H1 (cell line): Measurements from ENCODE around the gene ARMC10. TPM values are rescaled to one million over a fixed set of nuclear protein-coding genes. Genes with fewer than 3 reads are reported as not detected.

ENCODE experiments used
- CTCF ChIA-PET: fragments of 300-600 bp; sonication (Branson Sonifier 250); formaldehyde crosslinking; loops from one replicate; lab custom pipeline; 2021; ENCODE audit not compliant: partially characterized antibody; lab: Charles Lee
- POLR2A ChIA-PET: fragments of 300-600 bp; sonication (Branson Sonifier 250); formaldehyde crosslinking; loops from one replicate; lab custom pipeline; 2021; ENCODE audit warnings: inconsistent platforms; ENCODE audit not compliant: partially characterized antibody; lab: Charles Lee
- DNase-seq, 2 experiments: peaks; one replicate each; pipeline versions ENCODE4 v3.0.0 to v3.0.0-alpha.2; 2010 to 2022; ENCODE audit warnings: low spot score in 2 of 2, low read depth in 1 of 2, mixed read lengths in 1 of 2
- FAIRE-seq: peaks from 2 replicates; lab custom pipeline; 2011; peaks lifted over from hg19 to GRCh38; lab: Jason Lieb, UNC
- H2AFZ ChIP-seq: 2 replicates; pipeline ENCODE4 v1.8.1; 2012; ENCODE audit warnings: low read length, inconsistent platforms
- H2AK5ac ChIP-seq: 2 replicates; pipeline ENCODE4 v1.6.1; 2013; ENCODE audit warnings: low read depth, low read length
- H2BK120ac ChIP-seq: replicated peaks from 2 replicates; pipeline ENCODE3; 2013; ENCODE audit warnings: low read depth, low read length, inconsistent platforms
- H2BK12ac ChIP-seq: 2 replicates; pipeline ENCODE4 v1.6.1; 2013; ENCODE audit warnings: low read depth, low read length
- H2BK15ac ChIP-seq: 2 replicates; pipeline ENCODE4 v1.6.1; 2013; ENCODE audit warnings: low read length
- H2BK20ac ChIP-seq: 2 replicates; pipeline ENCODE4 v1.6.1; 2013; ENCODE audit warnings: low read length
- H2BK5ac ChIP-seq: 2 replicates; pipeline ENCODE4 v1.6.1; 2013; ENCODE audit warnings: low read depth, low read length
- H3K14ac ChIP-seq: 2 replicates; pipeline ENCODE4 v1.6.1; 2013; ENCODE audit warnings: inconsistent platforms; ENCODE audit not compliant: insufficient read length
- H3K18ac ChIP-seq: 2 replicates; pipeline ENCODE4 v1.6.1; 2013; ENCODE audit warnings: low read length; ENCODE audit errors: extremely low read depth
- H3K23ac ChIP-seq: 2 replicates; pipeline ENCODE4 v1.6.1; 2013; ENCODE audit warnings: inconsistent platforms; ENCODE audit not compliant: insufficient read length
- H3K23me2 ChIP-seq: 2 replicates; pipeline ENCODE4 v1.6.1; 2013; ENCODE audit warnings: low read depth, low read length
- H3K27ac ChIP-seq: 2 replicates; pipeline ENCODE4 v1.6.1; 2011; ENCODE audit warnings: low read depth, low read length, inconsistent platforms
- H3K27me3 ChIP-seq, 4 experiments: replicated peaks in 1 of 4; 1 replicate in 1 of 4; 2 replicates in 3 of 4; pipeline versions ENCODE4 v1.6.1 to v1.8.1; 2011 to 2013; ENCODE audit warnings: low read length in 3 of 4, mild to moderate bottlenecking in 3 of 4, inconsistent platforms in 2 of 4, mixed read lengths in 2 of 4, moderate library complexity in 1 of 4; ENCODE audit not compliant: control insufficient read depth in 3 of 4, insufficient read depth in 3 of 4; ENCODE audit errors: extremely low read depth in 1 of 4
- H3K36me3 ChIP-seq, 4 experiments: 2 replicates each; pipeline versions ENCODE4 v1.6.1 to v1.8.1; 2011 to 2013; ENCODE audit warnings: mild to moderate bottlenecking in 4 of 4, low read length in 3 of 4, moderate library complexity in 2 of 4, control low read depth in 1 of 4, inconsistent platforms in 1 of 4; ENCODE audit not compliant: insufficient read depth in 4 of 4, control insufficient read depth in 2 of 4
- H3K4ac ChIP-seq: replicated peaks from 2 replicates; pipeline ENCODE3; 2013; ENCODE audit warnings: low read length, low read depth, mixed read lengths, inconsistent platforms; ENCODE audit not compliant: insufficient read length
- H3K4me1 ChIP-seq, 4 experiments: replicated peaks in 1 of 4; 1 replicate in 1 of 4; 2 replicates in 3 of 4; pipeline versions ENCODE4 v1.6.1 to v1.8.1; 2011 to 2013; ENCODE audit warnings: low read length in 3 of 4, inconsistent platforms in 2 of 4, mixed read lengths in 1 of 4; ENCODE audit not compliant: insufficient read depth in 4 of 4, control insufficient read depth in 3 of 4
- H3K4me2 ChIP-seq, 2 experiments: 2 replicates each; pipeline versions ENCODE4 v1.6.1 to v1.8.1; 2011 to 2013; ENCODE audit warnings: low read depth in 2 of 2, low read length in 2 of 2, control low read depth in 1 of 2, inconsistent platforms in 1 of 2, mild to moderate bottlenecking in 1 of 2; ENCODE audit not compliant: insufficient read depth in 1 of 2
- H3K4me3 ChIP-seq, 4 experiments: fragments of 200-600, 300-600 bp in 1 of 4; sonication (generic), shearing (Covaris generic), sonication (Bioruptor Twin) in 1 of 4; 2 replicates each; pipeline versions ENCODE4 v1.5.1 to v1.8.1; 2011 to 2016; ENCODE audit warnings: low read length in 4 of 4, low read depth in 3 of 4, control low read depth in 2 of 4, inconsistent platforms in 2 of 4, mild to moderate bottlenecking in 2 of 4, mixed read lengths in 1 of 4, moderate library complexity in 1 of 4; ENCODE audit not compliant: insufficient read depth in 2 of 4; ENCODE audit errors: extremely low read depth in 1 of 4
- H3K56ac ChIP-seq: replicated peaks from 2 replicates; pipeline ENCODE3; 2013; ENCODE audit warnings: low read depth, mild to moderate bottlenecking, mixed read lengths, low read length, inconsistent platforms; ENCODE audit not compliant: insufficient read length
- H3K79me1 ChIP-seq: 2 replicates; pipeline ENCODE4 v1.6.1; 2013; ENCODE audit warnings: low read depth, low read length, control low read depth
- H3K79me2 ChIP-seq, 2 experiments: 2 replicates each; pipeline versions ENCODE4 v1.6.1 to v1.8.1; 2012 to 2013; ENCODE audit warnings: low read length in 2 of 2, mild to moderate bottlenecking in 2 of 2, inconsistent platforms in 1 of 2; ENCODE audit not compliant: insufficient read depth in 2 of 2, control insufficient read depth in 1 of 2
- H3K9ac ChIP-seq, 4 experiments: replicated peaks in 1 of 4; 1 replicate in 1 of 4; 2 replicates in 3 of 4; pipeline versions ENCODE4 v1.6.1 to v1.8.1; 2011 to 2013; ENCODE audit warnings: low read depth in 3 of 4, low read length in 3 of 4, control low read depth in 2 of 4, mild to moderate bottlenecking in 2 of 4, moderate library complexity in 2 of 4, inconsistent platforms in 1 of 4; ENCODE audit errors: extremely low read depth in 1 of 4
- H3K9me3 ChIP-seq, 2 experiments: 2 replicates each; pipeline versions ENCODE4 v1.6.1 to v1.8.1; 2012 to 2013; ENCODE audit warnings: mild to moderate bottlenecking in 2 of 2, moderate library complexity in 2 of 2, control low read depth in 1 of 2, inconsistent platforms in 1 of 2, low read depth in 1 of 2, low read length in 1 of 2, mixed read lengths in 1 of 2; ENCODE audit not compliant: insufficient read depth in 2 of 2
- H4K20me1 ChIP-seq, 2 experiments: replicated peaks in 1 of 2; 2 replicates each; pipeline versions ENCODE3 to v1.8.1; 2011 to 2013; ENCODE audit warnings: inconsistent platforms in 2 of 2, low read length in 2 of 2, mild to moderate bottlenecking in 1 of 2; ENCODE audit not compliant: insufficient read depth in 2 of 2, control insufficient read depth in 1 of 2
- H4K5ac ChIP-seq: 2 replicates; pipeline ENCODE4 v1.6.1; 2013; ENCODE audit warnings: low read length, low read depth, mixed read lengths, inconsistent platforms; ENCODE audit not compliant: insufficient read length
- H4K8ac ChIP-seq: 2 replicates; pipeline ENCODE4 v1.8.0; 2013; ENCODE audit warnings: mild to moderate bottlenecking, moderate library complexity, low read length, inconsistent platforms; ENCODE audit not compliant: insufficient read depth; ENCODE audit errors: extremely low read depth
- H4K91ac ChIP-seq: replicated peaks from 2 replicates; pipeline ENCODE3; 2013; ENCODE audit warnings: low read length, mixed read lengths, inconsistent platforms; ENCODE audit not compliant: insufficient read length
- ASH2L ChIP-seq: fragments of 200-600, 300-600 bp; sonication (generic); IDR thresholded peaks from one replicate; pipeline ENCODE4 v1.7.1; 2017; ENCODE audit warnings: low read length
- BACH1 ChIP-seq: IDR thresholded peaks from 2 replicates; pipeline ENCODE4 v1.6.1; 2012; ENCODE audit warnings: low read length, improper control_type of control experiment
- BRCA1 ChIP-seq: IDR thresholded peaks from 2 replicates; pipeline ENCODE4 v1.6.1; 2012; ENCODE audit warnings: low read depth, low read length, improper control_type of control experiment
- CBX8 ChIP-seq: fragments of 300-800, 300-1000 bp; sonication (generic); IDR thresholded peaks from 2 replicates; pipeline ENCODE4 v1.7.1; 2016; ENCODE audit warnings: low read depth, low read length, borderline replicate concordance
- CEBPB ChIP-seq: IDR thresholded peaks from 2 replicates; pipeline ENCODE4 v1.6.1; 2012; ENCODE audit warnings: low read depth, low read length
- EP300 ChIP-seq, 2 experiments: IDR thresholded peaks; 1 replicate in 1 of 2; 2 replicates in 1 of 2; pipeline ENCODE4 v1.6.1; 2011 to 2012; ENCODE audit warnings: low read depth in 2 of 2, low read length in 2 of 2, mild to moderate bottlenecking in 2 of 2, borderline replicate concordance in 1 of 2, inconsistent platforms in 1 of 2, moderate library complexity in 1 of 2
- HDAC6 ChIP-seq: IDR thresholded peaks from one replicate; pipeline ENCODE4 v1.7.1; 2012; ENCODE audit warnings: low read depth, mild to moderate bottlenecking, inconsistent platforms, low read length, moderate library complexity
- JUN ChIP-seq: IDR thresholded peaks from 2 replicates; pipeline ENCODE4 v1.6.1; 2011; ENCODE audit warnings: low read depth, mild to moderate bottlenecking, improper control_type of control experiment, low read length
- JUND ChIP-seq: IDR thresholded peaks from 2 replicates; pipeline ENCODE4 v1.6.1; 2011; ENCODE audit warnings: mild to moderate bottlenecking, improper control_type of control experiment, low read length
- KDM4A ChIP-seq: IDR thresholded peaks from one replicate; pipeline ENCODE4 v1.7.1; 2012; ENCODE audit warnings: low read depth, mild to moderate bottlenecking, moderate library complexity, low read length, inconsistent platforms; ENCODE audit not compliant: severe bottlenecking
- NRF1 ChIP-seq: IDR thresholded peaks from 2 replicates; pipeline ENCODE4 v1.6.1; 2011; ENCODE audit warnings: mild to moderate bottlenecking, low read depth, low read length, improper control_type of control experiment
- POLR2A ChIP-seq, 2 experiments: IDR thresholded peaks; 1 replicate in 1 of 2; 2 replicates in 1 of 2; pipeline ENCODE4 v1.6.1; 2011; ENCODE audit warnings: low read depth in 2 of 2, low read length in 2 of 2, mild to moderate bottlenecking in 2 of 2; ENCODE audit errors: control extremely low read depth in 1 of 2
- SAP30 ChIP-seq: fragments of 300-600 bp; sonication (generic); IDR thresholded peaks from 2 replicates; pipeline ENCODE4 v1.7.1; 2012; ENCODE audit warnings: low read length, moderate library complexity, mild to moderate bottlenecking, inconsistent platforms; ENCODE audit not compliant: insufficient read depth, insufficient replicate concordance
- SIX5 ChIP-seq: IDR thresholded peaks from 2 replicates; pipeline ENCODE4 v1.6.1; 2011; ENCODE audit warnings: mild to moderate bottlenecking, low read depth, low read length
- SP4 ChIP-seq: IDR thresholded peaks from 2 replicates; pipeline ENCODE4 v1.6.1; 2012; ENCODE audit warnings: low read length, inconsistent platforms
- TCF12 ChIP-seq: IDR thresholded peaks from 2 replicates; pipeline ENCODE4 v1.6.1; 2011; ENCODE audit warnings: low read depth, mild to moderate bottlenecking, low read length
- ZNF274 ChIP-seq: IDR thresholded peaks from 2 replicates; pipeline ENCODE4 v1.7.0; 2012; ENCODE audit warnings: low read length, borderline replicate concordance; ENCODE audit errors: extremely low read depth
- WGBS, 2 experiments: shearing (Covaris generic) in 1 of 2; methylation state at CpG; one replicate each; pipeline versions ENCODE4 v1.1.6 to v1.1.7; 2013 to 2015; ENCODE audit warnings: low lambda C conversion rate in 2 of 2, mixed read lengths in 2 of 2, inconsistent platforms in 1 of 2, low coverage in 1 of 2, missing lambda C conversion rate in 1 of 2; ENCODE audit not compliant: insufficient replicate concordance in 2 of 2, insufficient coverage in 1 of 2, insufficient read length in 1 of 2; ENCODE audit errors: extremely low coverage in 1 of 2, missing lambda C conversion rate in 1 of 2; 5-methylcytosine and 5-hydroxymethylcytosine counted together
- polyA plus RNA-seq, 7 experiments: library from polyadenylated mRNA; depleted of rRNA in 3 of 7; stranded (reverse) in 5 of 7; unstranded in 2 of 7; fragments of >200 nt in 5 of 7; fragments of 200-250 nt in 2 of 7; gene quantifications; 1 replicate in 5 of 7; 2 replicates in 1 of 7; 4 replicates in 1 of 7; pipeline versions ENCODE4 v1.2.1 to v1.2.3, GENCODE V29; 2011 to 2013; ENCODE audit warnings: missing spikeins in 2 of 7, mixed read lengths in 2 of 7
- total RNA-seq: library from RNA; stranded (reverse); fragmentation: NEBNext Ultra II Directional; extraction: Animal tissue kit (Norgen Biotek cat#: 25700); gene quantifications from 2 replicates; pipeline ENCODE4 v1.2.1, GENCODE V29; 2021

ARMC10 gene
- total and polyA plus RNA-seq, 2 of the 8 experiments (the other 6 are each of a cell fraction or from before 2014, with no cell fraction given) = 16.4 to 44.3 TPM

DNA sequence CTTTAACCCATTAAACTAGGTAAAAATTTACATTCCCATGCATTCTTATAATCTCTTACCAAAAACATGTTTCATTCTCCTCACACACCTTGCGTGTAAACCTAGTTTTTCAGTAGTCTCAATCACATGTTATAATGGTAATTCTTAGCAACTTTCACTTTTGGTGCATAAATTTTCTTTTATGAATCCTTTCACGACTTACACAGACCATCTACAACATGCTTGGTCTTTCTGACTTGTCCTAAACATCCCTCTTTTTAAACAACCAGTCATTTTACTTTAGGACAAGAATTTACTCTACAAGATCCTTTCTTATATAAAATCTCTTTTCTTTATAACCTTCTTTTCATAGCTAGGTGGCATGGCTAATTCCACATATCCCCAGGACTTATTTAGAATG is 26.1 kb upstream of the ARMC10 start:
- H4K91ac ChIP-seq = no peak overlapping the region
- CTCF ChIA-PET = no interaction called here
- FAIRE-seq (no peak), DNase-seq (no peak)
- 79% methylated on average over 2 of the region's 2 CpGs; no CpG with 5 or more reads in 1 of the 2 experiments for WGBS, 2 experiments
- no peak overlapping the region for H3K18ac ChIP-seq
- no peak overlapping the region for H2BK15ac ChIP-seq
- H4K5ac ChIP-seq = no peak overlapping the region
- no peaks in the 10 kb centered on the region for H3K79me2 ChIP-seq
- H3K4me1 ChIP-seq = no peaks in the 10 kb centered on the region
- TF ChIP-seq ASH2L (no peak), EP300 (IDR thresholded peaks at IDR 0.05; ENCODE audit: borderline replicate concordance in 1 of 2, low read depth in 2 of 2, low read length in 2 of 2) (no peak), POLR2A (IDR thresholded peaks at IDR 0.05; ENCODE audit: control extremely low read depth in 1 of 2, low read depth in 2 of 2, low read length in 2 of 2) (no peak), SP4 (no peak), JUN (no peak), CEBPB (no peak), HDAC6 (no peak), BACH1 (no peak), CBX8 (no peak), BRCA1 (no peak), JUND (no peak), TCF12 (no peak), KDM4A (no peak), SAP30 (no peak), NRF1 (no peak), SIX5 (no peak), ZNF274 (no peak)
- no peaks in the 10 kb centered on the region for H3K79me1 ChIP-seq
- H3K4ac ChIP-seq = no peak overlapping the region
- H2BK12ac ChIP-seq = no peak overlapping the region
- H3K23ac ChIP-seq = no peak overlapping the region
- H3K27ac ChIP-seq = no peak overlapping the region
- H4K8ac ChIP-seq = no peak overlapping the region
- H3K36me3 ChIP-seq = peaks cover 0 to 24% (median 1%) of the 10 kb centered on the region in 4 experiments; a peak in 3 of 8 replicates
- H2BK20ac ChIP-seq = no peak overlapping the region
- no peak overlapping the region for H2AFZ ChIP-seq
- no peak overlapping the region for H2AK5ac ChIP-seq
- H3K23me2 ChIP-seq = no peaks in the 10 kb centered on the region
- H3K56ac ChIP-seq = no peak overlapping the region
- no peak overlapping the region for H3K9ac ChIP-seq
- no peaks in the 10 kb centered on the region for H4K20me1 ChIP-seq
- POLR2A ChIA-PET = no interaction called here
- H3K4me2 ChIP-seq = no peak overlapping the region
- no peak overlapping the region for H2BK120ac ChIP-seq
- no peaks in the 10 kb centered on the region for H3K27me3 ChIP-seq
- H3K4me3 ChIP-seq = no peak overlapping the region
- H2BK5ac ChIP-seq = no peak overlapping the region
- H3K9me3 ChIP-seq = peaks cover 25 to 26% of the 10 kb centered on the region in 2 experiments
- H3K14ac ChIP-seq = no peak overlapping the region
